ENCODE measurements around the gene IL1R2. TPM values are rescaled to one million over a fixed set of nuclear protein-coding genes. Genes with fewer than 3 reads are reported as not detected.

IL1R2 gene
- total RNA-seq, 1 experiment from 2014 or later, result 0.22 TPM

DNA sequence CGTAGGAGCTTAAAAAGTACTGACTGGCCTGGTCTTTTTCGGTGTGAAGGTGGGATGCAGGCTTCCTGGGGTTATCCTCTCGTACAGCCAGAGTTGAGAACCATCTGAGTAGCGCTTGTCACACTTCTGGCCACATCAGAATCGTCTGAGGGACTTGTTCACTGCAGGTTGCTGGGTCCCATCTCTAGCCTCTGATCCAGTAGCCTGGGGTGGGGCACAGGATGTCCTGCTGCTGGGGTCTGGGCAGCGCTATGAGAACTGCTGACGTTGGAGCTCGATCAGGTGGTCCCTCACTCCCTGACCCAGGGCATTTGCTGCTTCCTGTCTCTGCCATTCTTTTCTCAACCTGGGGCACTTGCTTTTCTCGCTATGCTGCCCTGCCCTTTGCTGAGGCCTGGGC, 7.1 kb upstream of the IL1R2 start:
- H3K4me1 Mint-ChIP-seq, result peaks cover 22% of the 10 kb centered on the region
- ChIA-PET POLR2A (no interaction called here), CTCF (interaction anchor here (1.6 to 2.7 kb wide), 2 partner anchors 22 to 101 kb away, joined by 3 to 18 read pairs; no protein-coding TSS in a partner anchor)
- H3K27ac Mint-ChIP-seq, result no peak overlapping the region
- DNase-seq (ENCODE audit: low spot score) (no peak), ATAC-seq (no peak)
- no peaks in the 10 kb centered on the region for H3K27me3 Mint-ChIP-seq (ENCODE audit: low read depth)
- H3K9me3 Mint-ChIP-seq, result no peaks in the 10 kb centered on the region
- no peaks in the 10 kb centered on the region for H3K36me3 Mint-ChIP-seq
- no peak overlapping the region for H3K4me3 Mint-ChIP-seq
- TF ChIP-seq, protein P1, sequence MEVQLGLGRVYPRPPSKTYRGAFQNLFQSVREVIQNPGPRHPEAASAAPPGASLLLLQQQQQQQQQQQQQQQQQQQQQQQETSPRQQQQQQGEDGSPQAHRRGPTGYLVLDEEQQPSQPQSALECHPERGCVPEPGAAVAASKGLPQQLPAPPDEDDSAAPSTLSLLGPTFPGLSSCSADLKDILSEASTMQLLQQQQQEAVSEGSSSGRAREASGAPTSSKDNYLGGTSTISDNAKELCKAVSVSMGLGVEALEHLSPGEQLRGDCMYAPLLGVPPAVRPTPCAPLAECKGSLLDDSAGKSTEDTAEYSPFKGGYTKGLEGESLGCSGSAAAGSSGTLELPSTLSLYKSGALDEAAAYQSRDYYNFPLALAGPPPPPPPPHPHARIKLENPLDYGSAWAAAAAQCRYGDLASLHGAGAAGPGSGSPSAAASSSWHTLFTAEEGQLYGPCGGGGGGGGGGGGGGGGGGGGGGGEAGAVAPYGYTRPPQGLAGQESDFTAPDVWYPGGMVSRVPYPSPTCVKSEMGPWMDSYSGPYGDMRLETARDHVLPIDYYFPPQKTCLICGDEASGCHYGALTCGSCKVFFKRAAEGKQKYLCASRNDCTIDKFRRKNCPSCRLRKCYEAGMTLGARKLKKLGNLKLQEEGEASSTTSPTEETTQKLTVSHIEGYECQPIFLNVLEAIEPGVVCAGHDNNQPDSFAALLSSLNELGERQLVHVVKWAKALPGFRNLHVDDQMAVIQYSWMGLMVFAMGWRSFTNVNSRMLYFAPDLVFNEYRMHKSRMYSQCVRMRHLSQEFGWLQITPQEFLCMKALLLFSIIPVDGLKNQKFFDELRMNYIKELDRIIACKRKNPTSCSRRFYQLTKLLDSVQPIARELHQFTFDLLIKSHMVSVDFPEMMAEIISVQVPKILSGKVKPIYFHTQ (CRISPR knock-in tag; IDR thresholded peaks at IDR 0.05), result no peak
- TF ChIP-seq NR1H2 (CRISPR knock-in tag; IDR thresholded peaks at IDR 0.05), result no peak
- TF ChIP-seq, protein P2, sequence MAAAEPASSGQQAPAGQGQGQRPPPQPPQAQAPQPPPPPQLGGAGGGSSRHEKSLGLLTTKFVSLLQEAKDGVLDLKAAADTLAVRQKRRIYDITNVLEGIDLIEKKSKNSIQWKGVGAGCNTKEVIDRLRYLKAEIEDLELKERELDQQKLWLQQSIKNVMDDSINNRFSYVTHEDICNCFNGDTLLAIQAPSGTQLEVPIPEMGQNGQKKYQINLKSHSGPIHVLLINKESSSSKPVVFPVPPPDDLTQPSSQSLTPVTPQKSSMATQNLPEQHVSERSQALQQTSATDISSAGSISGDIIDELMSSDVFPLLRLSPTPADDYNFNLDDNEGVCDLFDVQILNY (CRISPR knock-in tag; IDR thresholded peaks at IDR 0.05), result no peak
- no peak for TF ChIP-seq TEAD4 (CRISPR knock-in tag; IDR thresholded peaks at IDR 0.05)
- TF ChIP-seq, protein P3, sequence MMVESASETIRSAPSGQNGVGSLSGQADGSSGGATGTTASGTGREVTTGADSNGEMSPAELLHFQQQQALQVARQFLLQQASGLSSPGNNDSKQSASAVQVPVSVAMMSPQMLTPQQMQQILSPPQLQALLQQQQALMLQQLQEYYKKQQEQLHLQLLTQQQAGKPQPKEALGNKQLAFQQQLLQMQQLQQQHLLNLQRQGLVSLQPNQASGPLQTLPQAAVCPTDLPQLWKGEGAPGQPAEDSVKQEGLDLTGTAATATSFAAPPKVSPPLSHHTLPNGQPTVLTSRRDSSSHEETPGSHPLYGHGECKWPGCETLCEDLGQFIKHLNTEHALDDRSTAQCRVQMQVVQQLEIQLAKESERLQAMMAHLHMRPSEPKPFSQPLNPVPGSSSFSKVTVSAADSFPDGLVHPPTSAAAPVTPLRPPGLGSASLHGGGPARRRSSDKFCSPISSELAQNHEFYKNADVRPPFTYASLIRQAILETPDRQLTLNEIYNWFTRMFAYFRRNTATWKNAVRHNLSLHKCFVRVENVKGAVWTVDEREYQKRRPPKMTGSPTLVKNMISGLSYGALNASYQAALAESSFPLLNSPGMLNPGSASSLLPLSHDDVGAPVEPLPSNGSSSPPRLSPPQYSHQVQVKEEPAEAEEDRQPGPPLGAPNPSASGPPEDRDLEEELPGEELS (CRISPR knock-in tag; IDR thresholded peaks at IDR 0.05), result no peak
- TF ChIP-seq, protein P4, sequence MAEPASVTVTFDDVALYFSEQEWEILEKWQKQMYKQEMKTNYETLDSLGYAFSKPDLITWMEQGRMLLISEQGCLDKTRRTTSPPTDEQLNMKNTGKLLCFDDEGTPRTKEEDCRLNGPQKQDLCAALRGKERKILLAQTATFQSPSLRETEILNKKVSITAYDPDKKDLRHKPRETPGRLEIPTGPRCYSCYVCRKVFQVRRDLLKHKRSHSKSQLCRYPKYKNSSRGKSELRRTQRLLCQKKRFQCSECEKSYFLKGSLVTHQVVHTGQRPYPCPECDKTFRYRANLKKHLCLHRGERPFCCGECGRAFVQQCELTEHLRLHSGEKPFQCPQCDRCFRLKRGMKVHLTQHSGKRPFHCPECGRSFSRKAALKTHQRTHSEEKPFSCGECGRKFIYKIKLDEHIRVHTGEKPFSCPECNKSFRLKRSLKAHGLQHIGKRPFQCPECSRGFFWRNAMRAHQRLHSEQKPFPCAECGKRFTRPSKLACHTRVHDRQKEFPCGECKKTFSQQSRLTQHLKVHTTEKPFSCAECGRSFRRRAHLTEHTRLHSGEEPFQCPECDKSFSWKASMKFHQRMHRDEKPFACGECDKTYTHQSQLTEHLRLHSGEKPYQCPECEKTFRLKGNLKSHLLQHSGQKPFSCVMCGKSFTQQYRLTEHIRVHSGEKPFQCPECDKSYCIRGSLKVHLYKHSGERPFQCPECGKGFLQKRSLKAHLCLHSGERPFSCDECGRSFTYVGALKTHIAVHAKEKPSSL (CRISPR knock-in tag; conservative IDR thresholded peaks at IDR 0.05), result no peak
- TF ChIP-seq, protein P5, sequence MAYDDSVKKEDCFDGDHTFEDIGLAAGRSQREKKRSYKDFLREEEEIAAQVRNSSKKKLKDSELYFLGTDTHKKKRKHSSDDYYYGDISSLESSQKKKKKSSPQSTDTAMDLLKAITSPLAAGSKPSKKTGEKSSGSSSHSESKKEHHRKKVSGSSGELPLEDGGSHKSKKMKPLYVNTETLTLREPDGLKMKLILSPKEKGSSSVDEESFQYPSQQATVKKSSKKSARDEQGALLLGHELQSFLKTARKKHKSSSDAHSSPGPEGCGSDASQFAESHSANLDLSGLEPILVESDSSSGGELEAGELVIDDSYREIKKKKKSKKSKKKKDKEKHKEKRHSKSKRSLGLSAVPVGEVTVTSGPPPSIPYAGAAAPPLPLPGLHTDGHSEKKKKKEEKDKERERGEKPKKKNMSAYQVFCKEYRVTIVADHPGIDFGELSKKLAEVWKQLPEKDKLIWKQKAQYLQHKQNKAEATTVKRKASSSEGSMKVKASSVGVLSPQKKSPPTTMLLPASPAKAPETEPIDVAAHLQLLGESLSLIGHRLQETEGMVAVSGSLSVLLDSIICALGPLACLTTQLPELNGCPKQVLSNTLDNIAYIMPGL (CRISPR knock-in tag; IDR thresholded peaks at IDR 0.05), result no peak
- TF ChIP-seq, protein P6, sequence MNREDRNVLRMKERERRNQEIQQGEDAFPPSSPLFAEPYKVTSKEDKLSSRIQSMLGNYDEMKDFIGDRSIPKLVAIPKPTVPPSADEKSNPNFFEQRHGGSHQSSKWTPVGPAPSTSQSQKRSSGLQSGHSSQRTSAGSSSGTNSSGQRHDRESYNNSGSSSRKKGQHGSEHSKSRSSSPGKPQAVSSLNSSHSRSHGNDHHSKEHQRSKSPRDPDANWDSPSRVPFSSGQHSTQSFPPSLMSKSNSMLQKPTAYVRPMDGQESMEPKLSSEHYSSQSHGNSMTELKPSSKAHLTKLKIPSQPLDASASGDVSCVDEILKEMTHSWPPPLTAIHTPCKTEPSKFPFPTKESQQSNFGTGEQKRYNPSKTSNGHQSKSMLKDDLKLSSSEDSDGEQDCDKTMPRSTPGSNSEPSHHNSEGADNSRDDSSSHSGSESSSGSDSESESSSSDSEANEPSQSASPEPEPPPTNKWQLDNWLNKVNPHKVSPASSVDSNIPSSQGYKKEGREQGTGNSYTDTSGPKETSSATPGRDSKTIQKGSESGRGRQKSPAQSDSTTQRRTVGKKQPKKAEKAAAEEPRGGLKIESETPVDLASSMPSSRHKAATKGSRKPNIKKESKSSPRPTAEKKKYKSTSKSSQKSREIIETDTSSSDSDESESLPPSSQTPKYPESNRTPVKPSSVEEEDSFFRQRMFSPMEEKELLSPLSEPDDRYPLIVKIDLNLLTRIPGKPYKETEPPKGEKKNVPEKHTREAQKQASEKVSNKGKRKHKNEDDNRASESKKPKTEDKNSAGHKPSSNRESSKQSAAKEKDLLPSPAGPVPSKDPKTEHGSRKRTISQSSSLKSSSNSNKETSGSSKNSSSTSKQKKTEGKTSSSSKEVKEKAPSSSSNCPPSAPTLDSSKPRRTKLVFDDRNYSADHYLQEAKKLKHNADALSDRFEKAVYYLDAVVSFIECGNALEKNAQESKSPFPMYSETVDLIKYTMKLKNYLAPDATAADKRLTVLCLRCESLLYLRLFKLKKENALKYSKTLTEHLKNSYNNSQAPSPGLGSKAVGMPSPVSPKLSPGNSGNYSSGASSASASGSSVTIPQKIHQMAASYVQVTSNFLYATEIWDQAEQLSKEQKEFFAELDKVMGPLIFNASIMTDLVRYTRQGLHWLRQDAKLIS (CRISPR knock-in tag; IDR thresholded peaks at IDR 0.05; ENCODE audit: borderline replicate concordance), result no peak
- TF ChIP-seq, protein P7, sequence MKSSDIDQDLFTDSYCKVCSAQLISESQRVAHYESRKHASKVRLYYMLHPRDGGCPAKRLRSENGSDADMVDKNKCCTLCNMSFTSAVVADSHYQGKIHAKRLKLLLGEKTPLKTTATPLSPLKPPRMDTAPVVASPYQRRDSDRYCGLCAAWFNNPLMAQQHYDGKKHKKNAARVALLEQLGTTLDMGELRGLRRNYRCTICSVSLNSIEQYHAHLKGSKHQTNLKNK (CRISPR knock-in tag; IDR thresholded peaks at IDR 0.05), result no peak
- TF ChIP-seq ESRRA (CRISPR knock-in tag; IDR thresholded peaks at IDR 0.05; ENCODE audit: borderline replicate concordance), result no peak
- TF ChIP-seq ZNF416 (CRISPR knock-in tag; IDR thresholded peaks at IDR 0.05), result no peak
- no peak for TF ChIP-seq ZNF671 (CRISPR knock-in tag; IDR thresholded peaks at IDR 0.05)
- TF ChIP-seq KAT7 (CRISPR knock-in tag; IDR thresholded peaks at IDR 0.05; ENCODE audit: borderline replicate concordance), result no peak
- TF ChIP-seq, protein P8, sequence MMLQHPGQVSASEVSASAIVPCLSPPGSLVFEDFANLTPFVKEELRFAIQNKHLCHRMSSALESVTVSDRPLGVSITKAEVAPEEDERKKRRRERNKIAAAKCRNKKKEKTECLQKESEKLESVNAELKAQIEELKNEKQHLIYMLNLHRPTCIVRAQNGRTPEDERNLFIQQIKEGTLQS (CRISPR knock-in tag; conservative IDR thresholded peaks at IDR 0.05), result no peak
- no peak for TF ChIP-seq JAZF1 (CRISPR knock-in tag; IDR thresholded peaks at IDR 0.05)
- TF ChIP-seq, protein P9, sequence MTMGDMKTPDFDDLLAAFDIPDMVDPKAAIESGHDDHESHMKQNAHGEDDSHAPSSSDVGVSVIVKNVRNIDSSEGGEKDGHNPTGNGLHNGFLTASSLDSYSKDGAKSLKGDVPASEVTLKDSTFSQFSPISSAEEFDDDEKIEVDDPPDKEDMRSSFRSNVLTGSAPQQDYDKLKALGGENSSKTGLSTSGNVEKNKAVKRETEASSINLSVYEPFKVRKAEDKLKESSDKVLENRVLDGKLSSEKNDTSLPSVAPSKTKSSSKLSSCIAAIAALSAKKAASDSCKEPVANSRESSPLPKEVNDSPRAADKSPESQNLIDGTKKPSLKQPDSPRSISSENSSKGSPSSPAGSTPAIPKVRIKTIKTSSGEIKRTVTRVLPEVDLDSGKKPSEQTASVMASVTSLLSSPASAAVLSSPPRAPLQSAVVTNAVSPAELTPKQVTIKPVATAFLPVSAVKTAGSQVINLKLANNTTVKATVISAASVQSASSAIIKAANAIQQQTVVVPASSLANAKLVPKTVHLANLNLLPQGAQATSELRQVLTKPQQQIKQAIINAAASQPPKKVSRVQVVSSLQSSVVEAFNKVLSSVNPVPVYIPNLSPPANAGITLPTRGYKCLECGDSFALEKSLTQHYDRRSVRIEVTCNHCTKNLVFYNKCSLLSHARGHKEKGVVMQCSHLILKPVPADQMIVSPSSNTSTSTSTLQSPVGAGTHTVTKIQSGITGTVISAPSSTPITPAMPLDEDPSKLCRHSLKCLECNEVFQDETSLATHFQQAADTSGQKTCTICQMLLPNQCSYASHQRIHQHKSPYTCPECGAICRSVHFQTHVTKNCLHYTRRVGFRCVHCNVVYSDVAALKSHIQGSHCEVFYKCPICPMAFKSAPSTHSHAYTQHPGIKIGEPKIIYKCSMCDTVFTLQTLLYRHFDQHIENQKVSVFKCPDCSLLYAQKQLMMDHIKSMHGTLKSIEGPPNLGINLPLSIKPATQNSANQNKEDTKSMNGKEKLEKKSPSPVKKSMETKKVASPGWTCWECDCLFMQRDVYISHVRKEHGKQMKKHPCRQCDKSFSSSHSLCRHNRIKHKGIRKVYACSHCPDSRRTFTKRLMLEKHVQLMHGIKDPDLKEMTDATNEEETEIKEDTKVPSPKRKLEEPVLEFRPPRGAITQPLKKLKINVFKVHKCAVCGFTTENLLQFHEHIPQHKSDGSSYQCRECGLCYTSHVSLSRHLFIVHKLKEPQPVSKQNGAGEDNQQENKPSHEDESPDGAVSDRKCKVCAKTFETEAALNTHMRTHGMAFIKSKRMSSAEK (CRISPR knock-in tag; IDR thresholded peaks at IDR 0.05; ENCODE audit: borderline replicate concordance), result no peak
